ENCODE results near the gene TBC1D22A.

Gene TBC1D22A

GRCh38 chr22:47210112-47210657 lies 447.7 kb downstream of the TBC1D22A start:
- DNase-seq = no peak

- DNase-seq = no peak
Observed at GRCh38 chr22:47210686-47211085, 448.2 kb downstream of the TBC1D22A start.

GRCh38 chr22:47213571-47214230 lies 451.3 kb downstream of the TBC1D22A start:
- peak; percentile 36 for DNase-seq

GRCh38 chr22:47215851-47216250 lies 453.4 kb downstream of the TBC1D22A start:
- DNase-seq = no peak

- no peak for DNase-seq
Observed at GRCh38 chr22:47218671-47219070, 456.2 kb downstream of the TBC1D22A start.

- DNase-seq = no peak
Observed at GRCh38 chr22:47219789-47220188, 457.3 kb downstream of the TBC1D22A start.

- no peak for DNase-seq
Observed at GRCh38 chr22:47220752-47221151, 458.3 kb downstream of the TBC1D22A start.

- no peak for DNase-seq
Observed at GRCh38 chr22:47221840-47222615, 459.6 kb downstream of the TBC1D22A start.
